Stimulated activated naive B cell treated with anti-CD40 and anti-IgM and Interleukin-4, amounts not matched to agents 10 μg/mL and 1 μg/mL and 100 μg/mL, for 72 hours (primary cell): ENCODE data around the gene MCM7.

ENCODE experiments used
- ATAC-seq, 2 donors: fragments of 150-1000 bp; cut with Tn5 transposase; replicated peaks; 2 replicates each; pipeline ENCODE4 v1.10.0; 2021; ENCODE audit warnings: moderate library complexity in 1 of 2
- DNase-seq: peaks from one replicate; pipeline ENCODE4 v3.0.0; 2021
- H3K27ac Mint-ChIP-seq: one replicate; pipeline ENCODE4 v1.8.0; 2022; ENCODE audit warnings: mild to moderate bottlenecking, mixed read lengths
- H3K27me3 Mint-ChIP-seq, 2 donors: one replicate each; pipeline ENCODE4 v1.8.0; 2022; ENCODE audit warnings: mixed read lengths in 2 of 2
- H3K36me3 Mint-ChIP-seq, 2 donors: one replicate each; pipeline ENCODE4 v1.8.0; 2022; ENCODE audit warnings: mixed read lengths in 2 of 2, mild to moderate bottlenecking in 1 of 2
- H3K4me1 Mint-ChIP-seq, 2 donors: one replicate each; pipeline ENCODE4 v1.8.0; 2022; ENCODE audit warnings: mixed read lengths in 2 of 2, mild to moderate bottlenecking in 1 of 2
- H3K4me3 Mint-ChIP-seq, 2 donors: one replicate each; pipeline ENCODE4 v1.8.0; 2022; ENCODE audit warnings: mild to moderate bottlenecking in 2 of 2, mixed read lengths in 2 of 2, moderate library complexity in 1 of 2
- H3K9me3 Mint-ChIP-seq, 2 donors: one replicate each; pipeline ENCODE4 v1.8.0; 2022; ENCODE audit warnings: mixed read lengths in 2 of 2, mild to moderate bottlenecking in 1 of 2

MCM7 gene

DNA sequence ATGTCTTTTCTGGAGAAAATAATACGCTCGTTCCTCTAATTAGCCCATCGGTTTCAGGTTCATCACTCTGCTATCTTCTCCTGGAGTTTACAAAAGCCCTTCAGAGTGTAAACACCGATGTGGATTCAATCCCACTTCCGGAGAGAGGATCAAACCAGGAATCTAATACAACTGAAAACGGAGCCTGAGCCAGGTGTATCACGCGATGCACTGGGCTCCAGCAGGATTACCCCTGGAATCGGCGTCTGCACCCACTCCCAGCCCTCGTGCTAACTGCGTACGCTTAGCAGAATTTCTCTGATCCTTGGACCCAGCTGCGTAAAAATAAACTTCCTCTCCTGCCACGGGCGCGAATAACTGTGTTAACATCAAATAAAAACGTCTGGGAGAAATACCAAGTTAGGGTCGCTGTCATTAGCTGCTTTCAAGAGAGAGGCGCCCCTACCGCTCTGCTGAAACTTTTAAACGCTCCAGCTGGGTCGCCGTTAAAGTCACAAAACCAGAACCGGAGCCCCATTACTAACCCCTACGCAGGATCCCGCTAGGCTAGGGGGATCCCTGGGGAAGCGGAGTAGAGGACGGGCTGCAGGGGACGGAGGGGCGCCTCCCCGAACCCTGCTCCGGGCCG lies 20.2 kb downstream of the MCM7 start:
- Mint-ChIP-seq H3K4me1 (peaks cover 21 to 24% of the 10 kb centered on the region in 2 donors), H3K27ac (peak overlapping the region; percentile 98), H3K4me3 (peak overlapping the region; percentile 83 to 84), H3K9me3 (no peaks in the 10 kb centered on the region), H3K27me3 (no peaks in the 10 kb centered on the region), H3K36me3 (peaks cover 18 to 31% of the 10 kb centered on the region in 2 donors)
- peak in 1 of 2 donors; percentile 23 for ATAC-seq
- DNase-seq, result no peak

- ATAC-seq (no peak), DNase-seq (no peak)
- Mint-ChIP-seq H3K4me1 (peaks cover 22 to 24% of the 10 kb centered on the region in 2 donors), H3K27ac (no peak overlapping the region), H3K4me3 (no peak overlapping the region), H3K27me3 (no peaks in the 10 kb centered on the region), H3K9me3 (no peaks in the 10 kb centered on the region), H3K36me3 (peaks cover 34 to 49% of the 10 kb centered on the region in 2 donors)
Measured at GRCh38 chr7:100079024-100079560, 22.1 kb downstream of the MCM7 start.

DNA sequence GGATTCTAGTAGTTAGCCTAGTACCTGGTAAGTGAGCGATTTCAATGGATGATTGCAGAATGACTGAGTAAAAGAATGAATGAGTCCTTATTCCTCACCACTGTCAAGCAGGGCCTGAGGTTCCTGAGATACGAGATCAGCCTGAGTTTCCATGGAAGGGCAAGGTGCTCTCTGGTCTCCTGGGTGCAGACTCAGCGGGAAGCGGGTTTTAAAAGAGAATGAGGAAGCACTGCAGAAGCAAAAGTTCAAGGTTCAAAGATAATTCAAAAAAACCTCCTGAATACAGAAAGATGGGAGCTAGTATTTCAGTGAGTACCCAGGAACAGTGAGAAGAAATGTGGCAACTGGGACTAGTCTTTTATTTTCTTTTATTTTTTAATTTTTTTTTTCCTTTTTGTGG lies 24.0 kb downstream of the MCM7 start:
- Mint-ChIP-seq H3K9me3 (peaks cover 4 to 7% of the 10 kb centered on the region in 2 donors), H3K27me3 (no peaks in the 10 kb centered on the region), H3K36me3 (peaks cover 51 to 68% of the 10 kb centered on the region in 2 donors), H3K4me1 (peaks cover 14 to 18% of the 10 kb centered on the region in 2 donors), H3K27ac (peak overlapping the region; percentile 59), H3K4me3 (no peak overlapping the region)
- ATAC-seq (no peak), DNase-seq (no peak)

DNA sequence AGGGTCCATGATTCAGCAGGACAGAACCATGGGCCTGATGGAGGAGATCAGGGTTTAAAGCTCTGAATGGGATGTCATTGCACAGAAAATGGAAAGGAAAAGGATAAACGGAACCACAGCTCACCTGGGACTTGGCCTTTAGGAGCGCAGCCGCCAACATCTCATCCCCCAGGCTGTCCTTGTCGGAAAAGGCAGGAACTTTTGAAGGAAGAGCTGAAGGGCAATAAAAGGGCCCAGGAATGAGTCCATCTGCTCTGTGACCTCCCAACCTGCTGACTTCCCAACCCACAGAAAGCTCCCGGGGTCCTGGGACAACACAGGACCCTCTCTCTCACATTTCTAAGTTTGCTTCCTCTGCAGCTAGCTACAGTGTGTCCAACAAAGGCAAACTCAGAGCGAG lies 25.8 kb downstream of the MCM7 start:
- DNase-seq (no peak), ATAC-seq (no peak)
- Mint-ChIP-seq H3K36me3 (peaks cover 69 to 77% of the 10 kb centered on the region in 2 donors), H3K9me3 (peaks cover 16% of the 10 kb centered on the region in 2 donors), H3K4me1 (peaks cover 7 to 14% of the 10 kb centered on the region in 2 donors), H3K27ac (no peak overlapping the region), H3K27me3 (no peaks in the 10 kb centered on the region), H3K4me3 (no peak overlapping the region)

DNA sequence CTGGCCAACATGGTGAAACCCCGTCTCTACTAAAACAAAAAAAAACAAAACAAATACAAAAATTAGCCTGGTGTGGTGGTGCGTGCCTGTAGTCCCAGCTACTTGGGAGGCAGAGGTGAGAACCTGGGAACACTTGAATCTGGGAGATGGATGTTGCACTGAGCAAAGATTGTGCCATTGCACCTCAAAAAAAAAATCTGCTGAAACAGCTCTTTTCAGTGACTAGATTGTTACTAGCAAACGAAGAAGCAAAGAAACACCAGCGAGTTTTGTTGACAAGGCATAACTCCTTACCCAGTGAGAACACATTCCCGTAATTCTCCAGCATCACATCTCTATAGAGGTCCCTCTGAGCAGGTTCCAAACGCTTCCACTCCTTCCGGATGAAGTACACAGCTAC lies 26.4 kb downstream of the MCM7 start:
- no peak overlapping the region for H3K27ac Mint-ChIP-seq
- no peak overlapping the region for H3K4me3 Mint-ChIP-seq
- no peaks in the 10 kb centered on the region for H3K27me3 Mint-ChIP-seq
- no peak for ATAC-seq
- peaks cover 19% of the 10 kb centered on the region in 2 donors for H3K9me3 Mint-ChIP-seq
- no peak for DNase-seq
- peaks cover 73 to 79% of the 10 kb centered on the region in 2 donors for H3K36me3 Mint-ChIP-seq
- peaks cover 2 to 9% of the 10 kb centered on the region in 2 donors for H3K4me1 Mint-ChIP-seq

DNA sequence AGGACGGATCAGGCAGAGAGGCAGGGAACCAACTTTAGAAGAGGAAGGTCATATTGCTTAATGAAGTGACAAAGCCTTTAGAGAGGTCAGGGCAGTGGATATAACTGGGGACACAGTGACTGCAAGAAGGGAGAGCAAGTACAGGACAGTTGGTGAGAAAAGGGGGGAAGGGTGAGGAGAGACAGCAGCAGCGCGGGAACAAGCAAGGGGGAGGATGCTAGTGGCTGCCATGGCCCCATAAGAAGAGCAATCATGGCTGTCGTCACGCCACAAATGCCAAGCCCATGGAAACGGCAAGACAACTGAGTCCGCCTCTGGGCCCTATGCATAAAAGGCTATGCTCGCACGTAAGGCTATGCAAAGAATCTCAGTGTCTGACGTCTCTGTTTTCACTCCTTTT lies 28.7 kb downstream of the MCM7 start:
- Mint-ChIP-seq H3K27me3 (no peaks in the 10 kb centered on the region), H3K27ac (no peak overlapping the region), H3K36me3 (peaks cover 79% of the 10 kb centered on the region in 2 donors), H3K4me3 (no peak overlapping the region), H3K9me3 (peaks cover 19% of the 10 kb centered on the region in 2 donors), H3K4me1 (peaks cover 0 to 4% of the 10 kb centered on the region in 2 donors)
- DNase-seq (no peak), ATAC-seq (no peak)

GRCh38 chr7:100071018-100071723 lies 30.0 kb downstream of the MCM7 start:
- no peaks in the 10 kb centered on the region for H3K27me3 Mint-ChIP-seq
- peaks cover 72 to 78% of the 10 kb centered on the region in 2 donors for H3K36me3 Mint-ChIP-seq
- H3K4me1 Mint-ChIP-seq, result peaks cover 0 to 3% of the 10 kb centered on the region in 2 donors
- DNase-seq, result no peak
- H3K9me3 Mint-ChIP-seq, result peaks cover 19% of the 10 kb centered on the region in 2 donors
- H3K4me3 Mint-ChIP-seq, result no peak overlapping the region
- peak overlapping the region; percentile 9 for H3K27ac Mint-ChIP-seq
- no peak for ATAC-seq

GRCh38 chr7:100069991-100070390 lies 31.2 kb downstream of the MCM7 start:
- peak overlapping the region; percentile 9 for H3K27ac Mint-ChIP-seq
- DNase-seq, result no peak
- H3K36me3 Mint-ChIP-seq, result peaks cover 66 to 73% of the 10 kb centered on the region in 2 donors
- H3K9me3 Mint-ChIP-seq, result peaks cover 19% of the 10 kb centered on the region in 2 donors
- H3K27me3 Mint-ChIP-seq, result no peaks in the 10 kb centered on the region
- H3K4me1 Mint-ChIP-seq, result no peaks in the 10 kb centered on the region
- ATAC-seq, result no peak
- no peak overlapping the region for H3K4me3 Mint-ChIP-seq

DNA sequence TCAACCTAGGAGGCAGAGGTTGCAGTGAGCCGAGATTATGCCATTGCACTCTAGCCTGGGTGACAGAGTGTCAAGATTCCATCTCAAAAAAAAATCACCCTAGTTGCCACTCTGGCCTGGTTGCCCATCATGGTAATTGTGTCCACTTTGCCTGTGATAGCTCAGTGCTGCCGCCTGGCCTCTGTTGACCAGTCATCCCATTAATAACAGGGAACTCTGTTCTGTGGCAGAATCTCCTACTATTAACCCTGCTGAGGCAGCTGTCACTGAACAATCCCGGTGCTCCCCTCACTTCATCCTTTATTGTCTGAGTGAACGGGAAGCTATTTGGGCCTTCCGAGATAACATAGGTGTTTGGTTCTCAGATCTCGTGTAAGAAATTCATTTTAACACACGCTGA lies 34.2 kb downstream of the MCM7 start:
- Mint-ChIP-seq H3K27me3 (no peaks in the 10 kb centered on the region), H3K9me3 (peaks cover 9 to 13% of the 10 kb centered on the region in 2 donors), H3K4me3 (no peak overlapping the region), H3K27ac (no peak overlapping the region), H3K36me3 (peaks cover 56 to 62% of the 10 kb centered on the region in 2 donors), H3K4me1 (no peaks in the 10 kb centered on the region)
- ATAC-seq (no peak), DNase-seq (no peak)

DNA sequence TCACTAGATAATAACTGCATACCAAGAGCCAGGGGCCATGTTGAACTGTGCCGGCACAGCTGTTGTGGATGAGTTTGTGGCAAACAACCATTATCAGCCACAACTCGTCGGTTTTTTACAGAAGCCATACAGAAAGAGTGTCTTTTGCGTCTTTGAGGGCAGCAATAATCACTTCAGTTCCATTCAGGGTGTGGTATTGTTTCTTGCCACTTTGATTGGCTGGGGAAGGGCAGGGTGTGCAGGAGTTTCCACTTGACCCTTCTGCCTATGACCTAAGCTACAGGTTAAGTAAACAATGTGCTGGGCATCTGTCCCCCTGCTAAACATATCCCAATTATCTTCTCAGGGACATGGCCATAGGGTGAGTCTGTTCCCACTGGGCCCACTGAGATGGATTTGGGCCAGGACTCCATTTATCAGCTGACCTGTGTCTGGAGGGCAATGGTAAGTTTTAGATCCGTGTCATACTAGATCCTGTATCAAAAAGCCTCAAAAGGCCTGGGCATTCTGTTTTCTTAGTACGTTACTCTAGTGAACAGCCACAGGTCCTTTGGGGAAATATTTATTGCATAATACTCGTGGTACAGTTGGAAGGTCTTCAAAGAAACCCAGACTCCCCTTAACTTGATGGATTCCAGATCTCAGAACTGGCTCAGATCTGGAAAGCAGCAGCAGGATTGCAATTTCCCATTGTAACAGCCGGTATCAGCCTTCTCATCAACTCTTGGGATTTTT lies 35.6 kb downstream of the MCM7 start:
- H3K4me1 Mint-ChIP-seq, result no peaks in the 10 kb centered on the region
- no peak for ATAC-seq
- peaks cover 45 to 62% of the 10 kb centered on the region in 2 donors for H3K36me3 Mint-ChIP-seq
- H3K27ac Mint-ChIP-seq, result no peak overlapping the region
- no peak for DNase-seq
- no peak overlapping the region for H3K4me3 Mint-ChIP-seq
- H3K27me3 Mint-ChIP-seq, result no peaks in the 10 kb centered on the region
- peaks cover 5 to 6% of the 10 kb centered on the region in 2 donors for H3K9me3 Mint-ChIP-seq

- Mint-ChIP-seq H3K27me3 (no peaks in the 10 kb centered on the region), H3K9me3 (no peaks in the 10 kb centered on the region), H3K4me3 (no peak overlapping the region), H3K27ac (peak overlapping the region; percentile 14), H3K36me3 (peaks cover 41 to 55% of the 10 kb centered on the region in 2 donors), H3K4me1 (no peaks in the 10 kb centered on the region)
- DNase-seq (no peak), ATAC-seq (no peak)
Measured at GRCh38 chr7:100064162-100064561, 37.0 kb downstream of the MCM7 start.

DNA sequence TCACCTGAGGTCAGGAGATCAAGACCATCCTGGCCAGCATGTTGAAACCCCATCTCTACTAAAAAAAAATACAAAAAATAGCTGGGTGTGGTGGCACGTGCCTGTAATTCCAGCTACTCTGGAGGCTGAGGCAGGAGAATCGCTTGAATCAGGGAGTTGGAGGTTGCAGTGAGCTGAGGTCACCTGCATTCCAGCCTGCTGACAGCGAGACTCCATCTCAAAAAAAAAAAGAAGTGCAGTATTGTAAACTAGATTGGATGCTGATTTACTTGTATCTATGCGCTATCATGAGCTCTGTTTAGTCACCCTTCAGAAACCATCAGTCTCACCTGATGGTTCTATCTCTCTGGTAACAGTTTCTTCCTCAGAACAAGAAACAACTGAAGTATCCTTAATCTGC lies 37.8 kb downstream of the MCM7 start:
- DNase-seq (no peak), ATAC-seq (no peak)
- H3K27ac Mint-ChIP-seq, result no peak overlapping the region
- H3K4me3 Mint-ChIP-seq, result no peak overlapping the region
- no peaks in the 10 kb centered on the region for H3K4me1 Mint-ChIP-seq
- no peaks in the 10 kb centered on the region for H3K27me3 Mint-ChIP-seq
- H3K9me3 Mint-ChIP-seq, result no peaks in the 10 kb centered on the region
- peaks cover 42 to 55% of the 10 kb centered on the region in 2 donors for H3K36me3 Mint-ChIP-seq

GRCh38 chr7:100061518-100062193 lies 39.5 kb downstream of the MCM7 start:
- no peak for DNase-seq
- H3K4me3 Mint-ChIP-seq, result no peak overlapping the region
- H3K9me3 Mint-ChIP-seq, result no peaks in the 10 kb centered on the region
- H3K4me1 Mint-ChIP-seq, result peaks cover 0 to 3% of the 10 kb centered on the region in 2 donors
- no peak for ATAC-seq
- no peaks in the 10 kb centered on the region for H3K27me3 Mint-ChIP-seq
- peaks cover 49 to 60% of the 10 kb centered on the region in 2 donors for H3K36me3 Mint-ChIP-seq
- H3K27ac Mint-ChIP-seq, result peak overlapping the region; percentile 80

DNA sequence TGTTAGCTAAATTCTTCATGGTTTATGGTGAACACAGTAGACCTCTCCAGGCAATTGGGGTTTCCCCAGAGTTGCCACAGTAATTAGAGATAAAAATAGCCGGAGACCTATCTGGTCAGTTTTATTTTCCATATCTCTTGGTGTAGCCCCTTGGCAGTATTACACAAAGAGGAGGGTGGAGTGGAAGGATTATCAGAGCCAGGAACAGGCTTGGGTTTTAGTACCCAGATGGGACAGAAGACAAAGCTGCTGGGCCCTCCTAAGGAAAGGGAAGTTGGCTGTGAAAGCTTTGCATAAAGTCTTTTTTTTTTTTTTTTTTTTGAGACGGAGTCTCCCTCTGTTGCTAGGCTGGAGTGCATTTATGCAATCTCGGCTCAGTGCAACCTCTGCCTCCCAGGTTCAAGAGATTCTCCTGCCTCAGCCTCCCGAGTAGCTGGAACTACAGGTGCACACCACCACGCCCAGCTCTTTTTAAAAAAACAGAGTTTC lies 41.9 kb downstream of the MCM7 start:
- H3K4me3 Mint-ChIP-seq, result no peak overlapping the region
- H3K27ac Mint-ChIP-seq, result no peak overlapping the region
- no peaks in the 10 kb centered on the region for H3K27me3 Mint-ChIP-seq
- ATAC-seq (no peak), DNase-seq (no peak)
- H3K4me1 Mint-ChIP-seq, result peaks cover 0 to 3% of the 10 kb centered on the region in 2 donors
- H3K9me3 Mint-ChIP-seq, result no peaks in the 10 kb centered on the region
- H3K36me3 Mint-ChIP-seq, result peaks cover 46% of the 10 kb centered on the region in 2 donors
